Mesothelial cell of epicardium (in vitro differentiated cells): ENCODE results near the gene SP6. TPM values are rescaled to one million over a fixed set of nuclear protein-coding genes. Genes with fewer than 3 reads are reported as not detected.

Source experiments
- DNase-seq, 2 experiments: peaks; one replicate each; pipeline ENCODE4 v3.0.0; 2021; ENCODE audit warnings: low spot score in 2 of 2; ENCODE audit not compliant: unreplicated experiment in 2 of 2
- H3K27ac Mint-ChIP-seq: 2 replicates; pipeline ENCODE4 v1.8.0; 2021; ENCODE audit warnings: mixed read lengths
- H3K27me3 Mint-ChIP-seq: 2 replicates; pipeline ENCODE4 v1.8.0; 2021; ENCODE audit warnings: low read depth, mixed read lengths
- H3K36me3 Mint-ChIP-seq: 2 replicates; pipeline ENCODE4 v1.8.0; 2021; ENCODE audit warnings: mixed read lengths
- H3K4me1 Mint-ChIP-seq: 2 replicates; pipeline ENCODE4 v1.8.0; 2021; ENCODE audit warnings: mixed read lengths
- H3K4me3 Mint-ChIP-seq: 2 replicates; pipeline ENCODE4 v1.8.0; 2021; ENCODE audit warnings: mild to moderate bottlenecking, moderate library complexity, mixed read lengths
- H3K9me3 Mint-ChIP-seq: 2 replicates; pipeline ENCODE4 v1.8.0; 2021; ENCODE audit warnings: mixed read lengths
- total RNA-seq: library from RNA; stranded (reverse); gene quantifications from 3 replicates; pipeline ENCODE4 v1.2.1, GENCODE V29; 2021
- TF ChIP-seq, protein P1 (sequence below): fragments of 200-600 bp; sonication (generic); IDR thresholded peaks from one replicate; pipeline ENCODE4 v1.5.0; 2021; ENCODE audit warnings: antibody characterized with exemption; ENCODE audit not compliant: unreplicated experiment

Gene SP6
- total RNA-seq, 1 donor from 2014 or later = 17.6 TPM

DNA sequence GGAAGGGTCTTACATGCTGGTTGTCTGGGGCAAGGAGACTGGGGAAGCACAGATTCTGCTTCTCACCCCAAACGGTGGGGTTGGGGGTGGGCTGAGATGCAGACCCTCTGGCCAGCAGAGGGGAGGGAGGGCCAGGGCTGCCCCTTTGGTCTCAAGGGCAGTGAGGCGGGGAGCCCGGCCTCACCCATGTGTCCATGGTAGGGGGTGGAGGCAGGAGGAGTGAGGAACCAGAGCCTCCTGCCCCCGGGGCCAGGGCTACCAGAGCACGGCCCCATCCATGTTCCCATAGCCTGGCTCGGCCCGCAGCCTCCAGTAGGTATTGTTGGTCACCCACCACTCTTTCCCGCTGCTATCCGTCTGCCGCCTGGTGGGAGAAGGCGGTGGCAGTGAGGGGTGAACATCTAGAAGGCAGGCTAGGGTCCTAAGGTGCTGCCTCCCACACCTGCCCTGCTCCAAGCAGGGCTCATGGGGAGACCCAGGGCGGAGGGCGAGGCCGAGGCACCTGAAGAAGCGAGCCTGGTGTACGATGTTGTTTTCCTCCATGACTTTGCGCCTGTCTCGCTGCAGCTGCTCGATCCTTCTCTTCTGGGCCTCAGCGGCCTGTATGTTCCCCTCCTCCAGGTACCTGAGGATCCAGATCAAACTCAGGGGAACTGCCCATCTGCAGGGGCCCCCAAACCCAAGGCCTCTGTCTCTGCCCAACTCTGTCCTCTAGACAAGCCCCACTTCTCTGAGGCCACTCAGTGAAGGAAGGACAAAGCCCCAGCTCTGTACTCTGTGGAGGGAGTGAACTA, 42.7 kb downstream of the SP6 start:
- peaks cover 14% of the 10 kb centered on the region for H3K27me3 Mint-ChIP-seq
- H3K4me1 Mint-ChIP-seq = peaks cover 19% of the 10 kb centered on the region
- TF ChIP-seq, protein P1, sequence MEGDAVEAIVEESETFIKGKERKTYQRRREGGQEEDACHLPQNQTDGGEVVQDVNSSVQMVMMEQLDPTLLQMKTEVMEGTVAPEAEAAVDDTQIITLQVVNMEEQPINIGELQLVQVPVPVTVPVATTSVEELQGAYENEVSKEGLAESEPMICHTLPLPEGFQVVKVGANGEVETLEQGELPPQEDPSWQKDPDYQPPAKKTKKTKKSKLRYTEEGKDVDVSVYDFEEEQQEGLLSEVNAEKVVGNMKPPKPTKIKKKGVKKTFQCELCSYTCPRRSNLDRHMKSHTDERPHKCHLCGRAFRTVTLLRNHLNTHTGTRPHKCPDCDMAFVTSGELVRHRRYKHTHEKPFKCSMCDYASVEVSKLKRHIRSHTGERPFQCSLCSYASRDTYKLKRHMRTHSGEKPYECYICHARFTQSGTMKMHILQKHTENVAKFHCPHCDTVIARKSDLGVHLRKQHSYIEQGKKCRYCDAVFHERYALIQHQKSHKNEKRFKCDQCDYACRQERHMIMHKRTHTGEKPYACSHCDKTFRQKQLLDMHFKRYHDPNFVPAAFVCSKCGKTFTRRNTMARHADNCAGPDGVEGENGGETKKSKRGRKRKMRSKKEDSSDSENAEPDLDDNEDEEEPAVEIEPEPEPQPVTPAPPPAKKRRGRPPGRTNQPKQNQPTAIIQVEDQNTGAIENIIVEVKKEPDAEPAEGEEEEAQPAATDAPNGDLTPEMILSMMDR = no peak
- H3K27ac Mint-ChIP-seq = no peak overlapping the region
- H3K9me3 Mint-ChIP-seq = no peaks in the 10 kb centered on the region
- H3K4me3 Mint-ChIP-seq = no peak overlapping the region
- DNase-seq = no peak
- peaks cover 17% of the 10 kb centered on the region for H3K36me3 Mint-ChIP-seq

DNA sequence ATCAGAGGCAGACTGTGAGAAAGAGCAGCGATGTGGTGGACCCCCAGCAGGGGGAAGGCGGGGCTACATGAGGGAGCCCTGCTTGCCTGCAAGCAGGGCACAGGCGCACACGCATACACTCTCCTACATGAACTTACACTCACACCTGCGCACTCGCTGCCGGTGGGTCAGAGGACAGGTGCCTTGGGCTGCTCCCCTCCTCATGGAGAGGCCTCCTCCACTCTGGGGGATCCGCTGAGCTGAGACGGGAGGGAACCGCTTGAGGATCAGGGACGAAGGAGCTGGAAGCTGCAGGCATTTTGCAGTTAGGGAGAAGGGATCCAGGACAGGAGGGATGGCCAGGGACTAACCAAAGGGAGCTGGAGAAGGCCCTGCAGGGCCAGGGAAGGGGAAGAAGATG, 43.5 kb downstream of the SP6 start:
- no peaks in the 10 kb centered on the region for H3K9me3 Mint-ChIP-seq
- DNase-seq = no peak
- TF ChIP-seq, protein P1 = no peak
- peaks cover 11% of the 10 kb centered on the region for H3K36me3 Mint-ChIP-seq
- no peak overlapping the region for H3K4me3 Mint-ChIP-seq
- H3K27me3 Mint-ChIP-seq = peaks cover 18% of the 10 kb centered on the region
- H3K27ac Mint-ChIP-seq = no peak overlapping the region
- peaks cover 19% of the 10 kb centered on the region for H3K4me1 Mint-ChIP-seq

DNA sequence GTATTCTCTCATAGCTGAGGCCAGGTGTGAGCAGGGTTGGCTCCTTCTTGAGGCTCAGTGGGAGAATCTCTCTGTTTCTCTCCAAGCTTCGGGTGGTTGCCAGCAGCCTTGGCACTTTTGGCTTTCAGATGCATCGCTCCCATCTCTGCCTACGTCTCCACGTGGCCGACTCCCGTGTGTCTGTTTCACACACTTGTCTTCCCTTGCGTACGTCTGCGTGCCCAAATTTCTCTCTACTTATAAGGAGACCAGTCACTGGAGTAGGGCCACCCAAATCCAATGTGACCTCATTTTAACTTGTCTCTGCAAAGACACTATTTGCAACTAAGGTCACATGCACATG, 44.1 kb downstream of the SP6 start:
- Mint-ChIP-seq H3K9me3 (no peaks in the 10 kb centered on the region), H3K4me3 (no peak overlapping the region), H3K36me3 (peaks cover 9% of the 10 kb centered on the region), H3K4me1 (peaks cover 19% of the 10 kb centered on the region), H3K27ac (no peak overlapping the region), H3K27me3 (peaks cover 22% of the 10 kb centered on the region)
- DNase-seq = no peak
- TF ChIP-seq, protein P1 = no peak

DNA sequence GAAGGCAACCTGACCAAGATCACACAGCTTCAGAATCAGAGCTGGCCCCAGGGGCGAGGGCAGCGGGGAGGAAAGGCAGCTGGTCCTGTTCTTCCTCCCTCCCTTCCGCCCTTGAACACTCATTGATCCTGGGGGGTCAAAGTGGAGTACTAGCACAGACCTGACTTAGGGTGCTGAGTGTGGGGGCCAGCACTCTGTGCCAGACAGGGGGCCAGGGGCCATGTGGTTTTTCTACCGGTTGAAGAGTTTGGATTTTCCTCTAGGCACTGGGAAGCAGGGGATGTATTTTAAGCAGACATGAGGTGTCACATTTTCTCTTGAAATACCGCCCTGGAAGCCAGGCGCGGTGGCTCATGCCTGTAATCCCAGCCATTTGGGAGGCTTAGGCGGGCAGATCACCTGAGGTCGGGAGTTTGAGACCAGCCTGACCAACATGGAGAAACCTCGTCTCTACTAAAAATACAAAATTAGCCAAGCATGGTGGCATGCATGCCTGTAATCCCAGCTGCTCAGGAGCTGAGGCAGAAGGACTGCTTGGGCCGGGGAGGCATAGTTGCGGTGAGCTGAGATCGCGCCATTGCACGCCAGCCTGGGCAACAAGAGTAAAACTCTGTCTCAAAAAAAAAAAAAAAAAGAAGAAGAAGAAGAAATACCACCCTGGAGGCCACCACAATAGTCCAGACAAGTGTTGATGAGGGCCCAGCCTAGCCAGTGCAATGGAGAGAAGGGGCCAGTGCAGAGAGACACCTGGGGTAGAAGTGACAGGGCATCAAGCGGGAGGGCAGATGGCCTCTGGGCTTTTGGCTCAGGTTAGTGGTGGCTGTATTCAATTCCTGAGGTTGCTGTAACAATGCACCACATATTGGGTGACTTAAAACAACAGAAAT, 44.7 kb downstream of the SP6 start:
- H3K9me3 Mint-ChIP-seq = no peaks in the 10 kb centered on the region
- no peak for DNase-seq
- no peak overlapping the region for H3K27ac Mint-ChIP-seq
- TF ChIP-seq, protein P1 = no peak
- H3K4me3 Mint-ChIP-seq = no peak overlapping the region
- H3K36me3 Mint-ChIP-seq = peaks cover 9% of the 10 kb centered on the region
- peaks cover 28% of the 10 kb centered on the region for H3K27me3 Mint-ChIP-seq
- H3K4me1 Mint-ChIP-seq = peaks cover 15% of the 10 kb centered on the region

DNA sequence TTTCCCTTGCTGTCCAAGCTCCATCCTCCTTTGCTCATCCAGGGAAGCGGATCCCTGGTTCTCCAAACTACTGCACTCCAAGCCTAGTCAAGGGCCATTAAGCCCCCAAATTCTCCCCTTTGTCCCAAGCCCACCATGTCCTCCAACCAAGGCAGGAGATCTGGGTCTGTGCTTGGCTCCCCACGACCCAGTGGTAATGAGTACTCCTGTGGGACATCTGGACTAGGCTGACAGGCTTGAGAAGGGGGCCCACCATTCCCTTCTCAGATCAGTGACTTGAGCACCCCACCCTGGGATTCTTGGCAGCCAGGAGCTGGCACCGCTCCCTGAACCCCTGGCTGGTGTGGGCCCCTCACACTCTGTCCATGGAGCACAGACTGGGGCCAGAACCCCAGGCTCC, 46.5 kb downstream of the SP6 start:
- Mint-ChIP-seq H3K4me1 (no peaks in the 10 kb centered on the region), H3K9me3 (no peaks in the 10 kb centered on the region), H3K4me3 (no peak overlapping the region), H3K27ac (no peak overlapping the region), H3K27me3 (peaks cover 37% of the 10 kb centered on the region), H3K36me3 (peaks cover 9% of the 10 kb centered on the region)
- no peak for DNase-seq
- TF ChIP-seq, protein P1 = no peak
